Neural cell (in vitro differentiated cells): ENCODE data around the gene KDM4B. TPM values are rescaled to one million over a fixed set of nuclear protein-coding genes. Genes with fewer than 3 reads are reported as not detected.

Source experiments
- H2AFZ ChIP-seq: fragments of 200-600, 300-800 bp; sonication (generic), shearing (Covaris generic); 2 replicates; pipeline ENCODE4 v1.6.0; 2014; ENCODE audit warnings: low read depth, mild to moderate bottlenecking, antibody characterized with exemption, low read length, moderate library complexity
- H3F3A ChIP-seq: fragments of 200-600 bp; shearing (Covaris generic); 2 replicates; pipeline ENCODE4 v1.6.1; 2016; ENCODE audit warnings: mild to moderate bottlenecking, moderate library complexity, mixed read lengths, antibody characterized with exemption, low read length; ENCODE audit not compliant: insufficient read depth, poor library complexity, severe bottlenecking
- H3K27ac ChIP-seq: fragments of 200-600, 300-800 bp; sonication (generic), shearing (Covaris generic); 2 replicates; pipeline ENCODE4 v1.5.1; 2014; ENCODE audit warnings: mild to moderate bottlenecking, low read length, moderate library complexity
- H3K27me3 ChIP-seq: fragments of 300-800, 200-600 bp; sonication (generic), shearing (Covaris generic); 2 replicates; pipeline ENCODE4 v1.6.0; 2014; ENCODE audit warnings: mild to moderate bottlenecking, low read depth, low read length, moderate library complexity; ENCODE audit not compliant: insufficient read depth
- H3K36me3 ChIP-seq: fragments of 300-800, 200-600 bp; sonication (generic), shearing (Covaris generic); 2 replicates; pipeline ENCODE4 v1.5.1; 2014; ENCODE audit warnings: mild to moderate bottlenecking, antibody characterized with exemption, low read length, moderate library complexity; ENCODE audit not compliant: insufficient read depth
- H3K4me2 ChIP-seq: fragments of 300-800, 200-600 bp; sonication (generic), shearing (Covaris generic); 2 replicates; pipeline ENCODE4 v1.6.0; 2014; ENCODE audit warnings: mild to moderate bottlenecking, low read length
- H3K4me3 ChIP-seq: fragments of 300-800, 200-600 bp; sonication (generic), shearing (Covaris generic); 2 replicates; pipeline ENCODE4 v1.5.1; 2014; ENCODE audit warnings: mild to moderate bottlenecking, low read length, moderate library complexity
- H3K79me2 ChIP-seq: fragments of 200-600 bp; shearing (Covaris generic); replicated peaks from 2 replicates; pipeline ENCODE4 v1.6.0; 2014; ENCODE audit warnings: mild to moderate bottlenecking, low read length, moderate library complexity; ENCODE audit not compliant: insufficient read depth
- H3K9ac ChIP-seq: fragments of 300-800, 200-600 bp; sonication (generic), shearing (Covaris generic); 2 replicates; pipeline ENCODE4 v1.6.1; 2016; ENCODE audit warnings: mild to moderate bottlenecking, low read length, mixed read lengths
- H3K9me2 ChIP-seq: fragments of 200-600 bp; shearing (Covaris generic); 2 replicates; pipeline ENCODE4 v1.6.1; 2016; ENCODE audit warnings: mild to moderate bottlenecking, low read length, mixed read lengths; ENCODE audit not compliant: insufficient read depth
- H3K9me3 ChIP-seq: fragments of 200-600, 300-800 bp; sonication (generic), shearing (Covaris generic); 2 replicates; pipeline ENCODE4 v1.6.1; 2016; ENCODE audit warnings: mild to moderate bottlenecking, mixed run types, low read length, moderate library complexity, mixed read lengths
- H4K20me1 ChIP-seq: fragments of 200-600 bp; shearing (Covaris generic); 2 replicates; pipeline ENCODE4 v1.6.1; 2016; ENCODE audit warnings: mild to moderate bottlenecking, mixed run types; ENCODE audit not compliant: insufficient read depth
- EP300 ChIP-seq: fragments of 450-650 bp; conservative IDR thresholded peaks from 2 replicates; pipeline ENCODE4 v1.6.1; 2014; ENCODE audit warnings: antibody characterized with exemption, mild to moderate bottlenecking, moderate library complexity; ENCODE audit not compliant: poor library complexity, severe bottlenecking
- EZH2 ChIP-seq: fragments of 200-600, 300-800 bp; shearing (Covaris generic), sonication (generic); IDR thresholded peaks from 2 replicates; pipeline ENCODE4 v1.6.1; 2014; ENCODE audit warnings: antibody characterized with exemption, low read length, borderline replicate concordance, mild to moderate bottlenecking; ENCODE audit not compliant: insufficient read depth, poor library complexity, severe bottlenecking
- MXI1 ChIP-seq: fragments of 450-650 bp; conservative IDR thresholded peaks from 2 replicates; pipeline ENCODE4 v1.6.1; 2014; ENCODE audit warnings: antibody characterized with exemption, mild to moderate bottlenecking; ENCODE audit not compliant: poor library complexity, severe bottlenecking
- RAD21 ChIP-seq: fragments of 450-650 bp; conservative IDR thresholded peaks from 2 replicates; pipeline ENCODE4 v1.6.1; 2014; ENCODE audit warnings: antibody characterized with exemption, mild to moderate bottlenecking, moderate library complexity
- SMC3 ChIP-seq: fragments of 450-650 bp; conservative IDR thresholded peaks from 2 replicates; pipeline ENCODE4 v1.6.1; 2014; ENCODE audit warnings: antibody characterized with exemption, mild to moderate bottlenecking, moderate library complexity; ENCODE audit not compliant: poor library complexity
- polyA plus RNA-seq: library from polyadenylated mRNA; depleted of rRNA; stranded (reverse); fragments of >200 nt; gene quantifications from 2 replicates; pipeline ENCODE4 v1.2.3, GENCODE V29; 2014
- TF ChIP-seq, protein P1 (sequence below): fragments of 450-650 bp; IDR thresholded peaks from 2 replicates; pipeline ENCODE4 v1.5.1; 2014; ENCODE audit warnings: antibody characterized with exemption, mild to moderate bottlenecking, moderate library complexity; ENCODE audit not compliant: poor library complexity, severe bottlenecking
- TF ChIP-seq, protein P2 (sequence below): IDR thresholded peaks from 2 replicates; pipeline ENCODE4 v1.6.1; 2012; ENCODE audit warnings: borderline replicate concordance

Gene KDM4B
- polyA plus RNA-seq, 1 donor from 2014 or later = 19.1 TPM

DNA sequence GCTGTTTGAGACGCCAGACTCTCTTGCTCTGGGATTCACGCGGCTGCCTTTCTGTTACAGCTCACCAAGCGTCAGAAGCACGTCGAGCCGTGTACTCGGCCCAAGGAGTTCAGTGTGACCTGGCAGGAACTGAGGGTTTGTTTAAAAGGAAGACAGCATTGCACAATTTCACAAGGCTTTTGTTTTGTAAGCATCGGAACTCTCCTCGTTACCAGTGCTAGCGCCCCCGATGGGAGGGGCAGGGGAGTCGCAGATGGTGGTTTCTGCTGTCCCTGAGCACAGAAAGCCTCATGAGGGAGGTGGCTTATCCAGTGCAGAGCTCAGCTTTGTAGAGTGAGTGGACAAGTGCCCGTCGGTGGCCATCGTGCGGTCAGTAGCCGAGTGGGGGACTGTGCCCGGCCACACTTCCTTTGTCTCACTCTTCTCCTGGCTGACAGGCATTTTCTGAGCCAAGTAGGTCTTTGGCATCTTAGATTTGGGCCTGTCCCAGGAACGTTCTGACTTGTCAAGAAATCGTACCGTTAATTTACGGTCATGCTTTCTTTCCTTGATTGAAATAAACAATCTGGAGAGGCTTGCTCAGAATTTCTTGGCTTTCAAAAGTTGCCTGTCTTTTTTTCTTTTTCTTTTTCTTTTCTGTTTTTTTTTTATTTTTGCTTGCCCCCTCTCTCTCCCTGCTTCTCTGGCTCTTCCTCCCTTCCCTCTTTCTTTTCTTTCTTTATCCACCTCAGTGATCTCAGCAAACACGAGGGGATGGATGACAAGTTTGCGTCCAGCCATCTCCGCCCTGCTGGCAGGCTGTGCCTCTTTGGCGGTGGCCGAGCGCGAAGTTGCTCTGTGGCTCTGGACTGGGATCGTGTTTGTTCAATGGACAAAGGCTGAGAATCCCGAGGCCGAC, 7.7 kb downstream of the KDM4B start:
- H3K36me3 ChIP-seq = no peaks in the 10 kb centered on the region

DNA sequence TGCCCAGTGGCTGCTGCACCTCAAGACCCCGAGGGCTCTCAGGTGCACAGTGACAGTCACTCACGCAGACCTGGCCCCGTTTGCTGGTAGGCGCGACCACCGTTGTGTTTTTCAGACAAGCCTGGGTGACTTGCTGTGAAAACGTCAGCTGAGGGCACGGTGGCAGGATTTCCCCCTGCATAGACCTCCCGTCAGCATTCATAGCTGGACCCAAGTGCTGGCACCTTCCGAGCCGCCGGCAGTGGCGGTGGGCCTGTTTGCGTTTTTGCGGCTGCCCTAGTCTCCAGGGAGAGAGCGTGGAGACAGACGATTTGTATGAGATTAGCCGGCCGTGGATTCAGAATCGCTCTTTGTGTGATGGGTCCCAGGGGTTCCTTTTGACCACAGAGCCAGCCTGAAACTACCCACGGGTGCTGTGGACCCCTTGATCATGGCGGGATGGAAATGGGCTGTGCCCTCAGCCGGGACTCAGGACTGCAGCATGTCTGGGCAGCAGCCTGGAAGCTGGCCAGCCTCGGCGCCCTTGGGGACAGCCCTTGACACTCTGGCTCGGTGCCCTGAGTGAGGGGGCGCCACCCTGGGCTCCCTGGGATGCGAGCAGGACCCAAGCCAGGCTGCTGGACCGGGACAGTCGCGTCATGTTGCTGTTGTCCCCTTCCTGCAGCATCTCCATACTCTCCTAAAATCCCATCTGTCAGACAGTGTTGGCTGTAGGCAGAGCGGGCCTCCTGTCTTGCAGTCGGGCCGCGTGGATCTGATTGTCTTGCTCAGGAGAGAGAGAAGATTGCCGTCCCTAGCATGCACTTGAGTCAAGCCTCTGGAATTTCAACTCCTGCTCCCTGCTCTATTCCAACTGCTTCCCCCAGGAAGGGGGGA, 8.6 kb downstream of the KDM4B start:
- TF ChIP-seq, protein P1, sequence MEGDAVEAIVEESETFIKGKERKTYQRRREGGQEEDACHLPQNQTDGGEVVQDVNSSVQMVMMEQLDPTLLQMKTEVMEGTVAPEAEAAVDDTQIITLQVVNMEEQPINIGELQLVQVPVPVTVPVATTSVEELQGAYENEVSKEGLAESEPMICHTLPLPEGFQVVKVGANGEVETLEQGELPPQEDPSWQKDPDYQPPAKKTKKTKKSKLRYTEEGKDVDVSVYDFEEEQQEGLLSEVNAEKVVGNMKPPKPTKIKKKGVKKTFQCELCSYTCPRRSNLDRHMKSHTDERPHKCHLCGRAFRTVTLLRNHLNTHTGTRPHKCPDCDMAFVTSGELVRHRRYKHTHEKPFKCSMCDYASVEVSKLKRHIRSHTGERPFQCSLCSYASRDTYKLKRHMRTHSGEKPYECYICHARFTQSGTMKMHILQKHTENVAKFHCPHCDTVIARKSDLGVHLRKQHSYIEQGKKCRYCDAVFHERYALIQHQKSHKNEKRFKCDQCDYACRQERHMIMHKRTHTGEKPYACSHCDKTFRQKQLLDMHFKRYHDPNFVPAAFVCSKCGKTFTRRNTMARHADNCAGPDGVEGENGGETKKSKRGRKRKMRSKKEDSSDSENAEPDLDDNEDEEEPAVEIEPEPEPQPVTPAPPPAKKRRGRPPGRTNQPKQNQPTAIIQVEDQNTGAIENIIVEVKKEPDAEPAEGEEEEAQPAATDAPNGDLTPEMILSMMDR = no peak
- no peak for TF ChIP-seq EZH2
- TF ChIP-seq MXI1 = no peak
- TF ChIP-seq EP300 = no peak
- TF ChIP-seq RAD21 = no peak
- no peak for TF ChIP-seq SMC3
- peaks cover 73% of the 10 kb centered on the region for H3K79me2 ChIP-seq
- H3K9ac ChIP-seq = no peak overlapping the region
- H3K9me2 ChIP-seq = no peaks in the 10 kb centered on the region
- no peaks in the 10 kb centered on the region for H3F3A ChIP-seq
- H3K36me3 ChIP-seq = no peaks in the 10 kb centered on the region
- H3K4me2 ChIP-seq = no peak overlapping the region
- H2AFZ ChIP-seq = no peak overlapping the region
- H3K27me3 ChIP-seq = no peaks in the 10 kb centered on the region
- no peak overlapping the region for H3K4me3 ChIP-seq
- no peak overlapping the region for H3K27ac ChIP-seq
- no peaks in the 10 kb centered on the region for H4K20me1 ChIP-seq
- no peaks in the 10 kb centered on the region for H3K9me3 ChIP-seq

More for the DNA sequence above, 7.7 kb downstream of the KDM4B start:
- Histone ChIP-seq H3K27ac (no peak overlapping the region), H2AFZ (no peak overlapping the region), H4K20me1 (peaks cover 5% of the 10 kb centered on the region), H3K9ac (no peak overlapping the region), H3K9me2 (no peaks in the 10 kb centered on the region), H3K4me2 (no peak overlapping the region), H3F3A (no peaks in the 10 kb centered on the region), H3K27me3 (no peaks in the 10 kb centered on the region), H3K79me2 (peaks cover 79% of the 10 kb centered on the region), H3K4me3 (no peak overlapping the region), H3K9me3 (no peaks in the 10 kb centered on the region)
- TF ChIP-seq, protein P1 = peak; percentile 29
- TF ChIP-seq, protein P2, sequence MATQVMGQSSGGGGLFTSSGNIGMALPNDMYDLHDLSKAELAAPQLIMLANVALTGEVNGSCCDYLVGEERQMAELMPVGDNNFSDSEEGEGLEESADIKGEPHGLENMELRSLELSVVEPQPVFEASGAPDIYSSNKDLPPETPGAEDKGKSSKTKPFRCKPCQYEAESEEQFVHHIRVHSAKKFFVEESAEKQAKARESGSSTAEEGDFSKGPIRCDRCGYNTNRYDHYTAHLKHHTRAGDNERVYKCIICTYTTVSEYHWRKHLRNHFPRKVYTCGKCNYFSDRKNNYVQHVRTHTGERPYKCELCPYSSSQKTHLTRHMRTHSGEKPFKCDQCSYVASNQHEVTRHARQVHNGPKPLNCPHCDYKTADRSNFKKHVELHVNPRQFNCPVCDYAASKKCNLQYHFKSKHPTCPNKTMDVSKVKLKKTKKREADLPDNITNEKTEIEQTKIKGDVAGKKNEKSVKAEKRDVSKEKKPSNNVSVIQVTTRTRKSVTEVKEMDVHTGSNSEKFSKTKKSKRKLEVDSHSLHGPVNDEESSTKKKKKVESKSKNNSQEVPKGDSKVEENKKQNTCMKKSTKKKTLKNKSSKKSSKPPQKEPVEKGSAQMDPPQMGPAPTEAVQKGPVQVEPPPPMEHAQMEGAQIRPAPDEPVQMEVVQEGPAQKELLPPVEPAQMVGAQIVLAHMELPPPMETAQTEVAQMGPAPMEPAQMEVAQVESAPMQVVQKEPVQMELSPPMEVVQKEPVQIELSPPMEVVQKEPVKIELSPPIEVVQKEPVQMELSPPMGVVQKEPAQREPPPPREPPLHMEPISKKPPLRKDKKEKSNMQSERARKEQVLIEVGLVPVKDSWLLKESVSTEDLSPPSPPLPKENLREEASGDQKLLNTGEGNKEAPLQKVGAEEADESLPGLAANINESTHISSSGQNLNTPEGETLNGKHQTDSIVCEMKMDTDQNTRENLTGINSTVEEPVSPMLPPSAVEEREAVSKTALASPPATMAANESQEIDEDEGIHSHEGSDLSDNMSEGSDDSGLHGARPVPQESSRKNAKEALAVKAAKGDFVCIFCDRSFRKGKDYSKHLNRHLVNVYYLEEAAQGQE = no peak
